ENCODE data around the gene PTMA.

PTMA gene

DNA sequence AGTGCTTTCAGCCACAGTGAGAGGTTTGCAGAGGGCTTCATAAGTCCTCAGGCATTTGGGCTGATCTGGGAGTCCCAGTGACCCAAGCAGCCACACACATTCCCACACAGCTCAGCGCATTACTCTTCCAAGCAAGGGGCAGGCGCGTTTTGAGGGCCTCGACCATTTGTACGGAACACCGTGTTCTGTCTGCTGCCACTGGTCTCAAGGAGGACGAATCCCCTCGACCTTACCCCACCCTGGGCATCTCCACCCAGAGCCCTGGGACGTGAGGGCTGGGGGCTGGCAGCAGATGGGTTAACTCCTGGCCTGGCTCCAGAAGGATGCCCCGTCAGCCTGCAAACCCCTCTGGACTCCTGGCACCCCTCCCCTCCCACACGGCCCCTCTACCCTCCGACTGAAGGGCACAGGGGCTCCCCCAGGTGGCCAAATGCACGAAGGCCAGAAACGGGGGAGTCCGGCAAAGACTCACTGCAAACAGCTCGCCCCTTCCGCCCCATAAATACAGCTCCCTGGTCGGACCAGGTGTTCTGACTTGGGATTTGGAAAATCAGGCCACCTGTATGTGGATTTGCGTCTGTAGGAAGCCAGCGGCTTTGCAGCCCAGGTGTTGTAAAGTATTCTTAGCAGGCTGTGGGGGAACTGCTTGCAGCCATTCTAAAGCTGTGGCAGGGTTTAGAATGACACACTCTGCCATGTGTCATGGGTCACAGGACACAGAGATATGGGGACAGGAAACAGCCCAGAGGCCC, 33.6 kb upstream of the PTMA start:
- H3K9me3 ChIP-seq (ENCODE audit: control insufficient read depth, insufficient read depth, low read length): no peaks in the 10 kb centered on the region
- H3K4me2 ChIP-seq (ENCODE audit: low read length): peak overlapping the region; percentile 99
- H3K27me3 ChIP-seq (ENCODE audit: control insufficient read depth, low read length): no peaks in the 10 kb centered on the region
- H3K4me3 ChIP-seq (ENCODE audit: low read length): peak overlapping the region; percentile 86
- H3K79me2 ChIP-seq (ENCODE audit: control insufficient read depth, low read length): peaks cover 19% of the 10 kb centered on the region
- peaks cover 19% of the 10 kb centered on the region for H3K36me3 ChIP-seq (ENCODE audit: control insufficient read depth, low read length)
- H4K20me1 ChIP-seq (ENCODE audit: control insufficient read depth, insufficient read depth, low read depth, low read length): no peaks in the 10 kb centered on the region
- H3K9me2 ChIP-seq (replicated peaks; ENCODE audit: control insufficient read depth, low read length): no peaks in the 10 kb centered on the region
- peaks cover 93% of the 10 kb centered on the region for H3K4me1 ChIP-seq (ENCODE audit: control insufficient read depth, low read length)
- H3F3A ChIP-seq (ENCODE audit: control insufficient read depth, insufficient read depth): peaks cover 57% of the 10 kb centered on the region
- no peak for TF ChIP-seq EZH2phosphoT487 (IDR thresholded peaks at IDR 0.05; ENCODE audit: borderline replicate concordance, low read length)
- TF ChIP-seq, protein P1, sequence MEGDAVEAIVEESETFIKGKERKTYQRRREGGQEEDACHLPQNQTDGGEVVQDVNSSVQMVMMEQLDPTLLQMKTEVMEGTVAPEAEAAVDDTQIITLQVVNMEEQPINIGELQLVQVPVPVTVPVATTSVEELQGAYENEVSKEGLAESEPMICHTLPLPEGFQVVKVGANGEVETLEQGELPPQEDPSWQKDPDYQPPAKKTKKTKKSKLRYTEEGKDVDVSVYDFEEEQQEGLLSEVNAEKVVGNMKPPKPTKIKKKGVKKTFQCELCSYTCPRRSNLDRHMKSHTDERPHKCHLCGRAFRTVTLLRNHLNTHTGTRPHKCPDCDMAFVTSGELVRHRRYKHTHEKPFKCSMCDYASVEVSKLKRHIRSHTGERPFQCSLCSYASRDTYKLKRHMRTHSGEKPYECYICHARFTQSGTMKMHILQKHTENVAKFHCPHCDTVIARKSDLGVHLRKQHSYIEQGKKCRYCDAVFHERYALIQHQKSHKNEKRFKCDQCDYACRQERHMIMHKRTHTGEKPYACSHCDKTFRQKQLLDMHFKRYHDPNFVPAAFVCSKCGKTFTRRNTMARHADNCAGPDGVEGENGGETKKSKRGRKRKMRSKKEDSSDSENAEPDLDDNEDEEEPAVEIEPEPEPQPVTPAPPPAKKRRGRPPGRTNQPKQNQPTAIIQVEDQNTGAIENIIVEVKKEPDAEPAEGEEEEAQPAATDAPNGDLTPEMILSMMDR (IDR thresholded peaks at IDR 0.05; ENCODE audit: low read depth, low read length, poor library complexity, severe bottlenecking): peak; percentile 95
- peak overlapping the region; percentile 99 for H3K27ac ChIP-seq (ENCODE audit: low read depth, low read length)

DNA sequence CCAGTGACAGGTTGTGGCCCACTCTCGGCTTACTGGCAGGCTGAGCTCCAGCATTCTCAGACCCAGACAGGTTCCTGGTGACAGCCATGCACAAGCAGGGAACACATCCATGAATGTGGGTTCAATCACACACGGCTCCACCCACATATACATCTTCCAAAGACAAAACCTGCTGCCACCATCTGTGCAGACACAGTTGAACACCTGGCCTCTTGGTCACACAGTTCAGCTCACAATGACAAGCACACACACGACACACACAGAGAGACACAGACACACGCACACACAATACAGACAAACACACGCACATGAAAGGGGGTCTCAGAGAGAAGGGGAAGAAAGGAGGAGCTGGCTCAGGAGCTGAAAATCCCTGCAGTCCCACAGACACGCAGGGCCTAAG, 32.1 kb upstream of the PTMA start:
- TF ChIP-seq EZH2phosphoT487 (IDR thresholded peaks at IDR 0.05; ENCODE audit: borderline replicate concordance, low read length): no peak
- TF ChIP-seq, protein P1 (IDR thresholded peaks at IDR 0.05; ENCODE audit: low read depth, low read length, poor library complexity, severe bottlenecking): no peak
- peaks cover 22% of the 10 kb centered on the region for H3K36me3 ChIP-seq (ENCODE audit: control insufficient read depth, low read length)
- no peaks in the 10 kb centered on the region for H3K9me3 ChIP-seq (ENCODE audit: control insufficient read depth, insufficient read depth, low read length)
- H3K27ac ChIP-seq (ENCODE audit: low read depth, low read length): peak overlapping the region; percentile 99
- peak overlapping the region; percentile 99 for H3K4me2 ChIP-seq (ENCODE audit: low read length)
- H3K4me3 ChIP-seq (ENCODE audit: low read length): peak overlapping the region; percentile 41
- no peaks in the 10 kb centered on the region for H4K20me1 ChIP-seq (ENCODE audit: control insufficient read depth, insufficient read depth, low read depth, low read length)
- H3K27me3 ChIP-seq (ENCODE audit: control insufficient read depth, low read length): no peaks in the 10 kb centered on the region
- peaks cover 26% of the 10 kb centered on the region for H3K79me2 ChIP-seq (ENCODE audit: control insufficient read depth, low read length)
- H3K4me1 ChIP-seq (ENCODE audit: control insufficient read depth, low read length): peaks cover 91% of the 10 kb centered on the region
- H3K9me2 ChIP-seq (replicated peaks; ENCODE audit: control insufficient read depth, low read length): no peaks in the 10 kb centered on the region
- H3F3A ChIP-seq (ENCODE audit: control insufficient read depth, insufficient read depth): peaks cover 55% of the 10 kb centered on the region

DNA sequence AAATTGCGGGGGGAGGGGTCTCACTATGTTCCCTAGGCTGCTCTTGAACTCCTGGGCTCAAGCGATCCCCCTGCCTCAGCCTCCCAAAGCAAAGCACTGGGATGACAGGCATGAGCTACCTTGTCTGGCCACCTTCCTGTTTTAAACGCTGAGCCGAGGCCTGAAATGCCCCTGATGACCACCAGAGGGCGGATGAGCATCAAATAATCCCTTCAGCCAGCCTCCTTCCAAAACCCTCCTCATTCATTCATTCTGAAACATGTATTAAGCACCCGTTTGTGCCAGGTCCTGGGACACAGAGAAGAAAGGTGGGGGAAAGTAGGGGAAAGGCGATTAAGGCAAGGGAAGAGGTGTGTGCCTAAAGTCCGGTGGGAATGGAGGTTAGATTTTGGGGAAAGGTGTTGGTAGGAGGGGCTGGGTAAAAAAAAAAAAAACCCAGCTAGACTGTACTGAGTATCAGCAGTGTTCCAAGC, 30.7 kb upstream of the PTMA start:
- Histone ChIP-seq H3K9me2 (replicated peaks; ENCODE audit: control insufficient read depth, low read length) (no peaks in the 10 kb centered on the region), H3K4me1 (ENCODE audit: control insufficient read depth, low read length) (peaks cover 93% of the 10 kb centered on the region), H3K27ac (ENCODE audit: low read depth, low read length) (peak overlapping the region; percentile 99), H3K79me2 (ENCODE audit: control insufficient read depth, low read length) (peaks cover 36% of the 10 kb centered on the region), H3K9me3 (ENCODE audit: control insufficient read depth, insufficient read depth, low read length) (no peaks in the 10 kb centered on the region), H3K36me3 (ENCODE audit: control insufficient read depth, low read length) (peaks cover 24% of the 10 kb centered on the region), H3F3A (ENCODE audit: control insufficient read depth, insufficient read depth) (peaks cover 57% of the 10 kb centered on the region), H3K27me3 (ENCODE audit: control insufficient read depth, low read length) (no peaks in the 10 kb centered on the region), H3K4me3 (ENCODE audit: low read length) (peak overlapping the region; percentile 19; the same call in 1 of the 2 replicates), H3K4me2 (ENCODE audit: low read length) (peak overlapping the region; percentile 46), H4K20me1 (ENCODE audit: control insufficient read depth, insufficient read depth, low read depth, low read length) (no peaks in the 10 kb centered on the region)
- TF ChIP-seq, protein P1 (IDR thresholded peaks at IDR 0.05; ENCODE audit: low read depth, low read length, poor library complexity, severe bottlenecking): peak; percentile 90
- TF ChIP-seq EZH2phosphoT487 (IDR thresholded peaks at IDR 0.05; ENCODE audit: borderline replicate concordance, low read length): no peak

Data from DOHH2 (cell line).